Measurements from ENCODE around the gene ANXA6.

DNA sequence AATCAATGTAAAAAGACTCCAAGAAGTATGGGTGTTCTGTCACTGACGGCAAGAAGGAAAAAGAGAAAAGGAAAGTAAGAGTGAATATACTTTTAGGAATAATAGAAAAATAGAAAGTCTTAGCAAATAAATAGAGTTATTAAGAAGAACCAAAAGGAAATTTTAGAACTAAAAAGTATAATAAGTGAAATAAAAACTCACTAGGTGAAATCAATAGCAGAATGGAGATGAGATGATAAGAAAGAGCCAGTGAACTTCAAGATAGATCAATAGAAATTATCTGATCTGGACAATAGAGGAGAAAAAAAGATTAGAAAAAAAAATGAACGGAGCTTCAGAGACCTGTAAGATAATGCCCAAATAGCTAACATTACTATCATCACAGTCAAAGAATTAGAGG, 31.6 kb upstream of the ANXA6 start:
- TF ChIP-seq, protein P1, sequence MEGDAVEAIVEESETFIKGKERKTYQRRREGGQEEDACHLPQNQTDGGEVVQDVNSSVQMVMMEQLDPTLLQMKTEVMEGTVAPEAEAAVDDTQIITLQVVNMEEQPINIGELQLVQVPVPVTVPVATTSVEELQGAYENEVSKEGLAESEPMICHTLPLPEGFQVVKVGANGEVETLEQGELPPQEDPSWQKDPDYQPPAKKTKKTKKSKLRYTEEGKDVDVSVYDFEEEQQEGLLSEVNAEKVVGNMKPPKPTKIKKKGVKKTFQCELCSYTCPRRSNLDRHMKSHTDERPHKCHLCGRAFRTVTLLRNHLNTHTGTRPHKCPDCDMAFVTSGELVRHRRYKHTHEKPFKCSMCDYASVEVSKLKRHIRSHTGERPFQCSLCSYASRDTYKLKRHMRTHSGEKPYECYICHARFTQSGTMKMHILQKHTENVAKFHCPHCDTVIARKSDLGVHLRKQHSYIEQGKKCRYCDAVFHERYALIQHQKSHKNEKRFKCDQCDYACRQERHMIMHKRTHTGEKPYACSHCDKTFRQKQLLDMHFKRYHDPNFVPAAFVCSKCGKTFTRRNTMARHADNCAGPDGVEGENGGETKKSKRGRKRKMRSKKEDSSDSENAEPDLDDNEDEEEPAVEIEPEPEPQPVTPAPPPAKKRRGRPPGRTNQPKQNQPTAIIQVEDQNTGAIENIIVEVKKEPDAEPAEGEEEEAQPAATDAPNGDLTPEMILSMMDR (IDR thresholded peaks at IDR 0.05) = no peak
- TF ChIP-seq POLR2A (IDR thresholded peaks at IDR 0.05) = no peak

All from esophagus squamous epithelium (tissue), 4 donors.